Fibroblast of skin of right quadriceps (primary cell): ENCODE data around the gene ERBB4.

Source experiments
- DNase-seq: peaks from one replicate; pipeline ENCODE4 v3.0.0-alpha.2; 2013

The ERBB4 gene

DNA sequence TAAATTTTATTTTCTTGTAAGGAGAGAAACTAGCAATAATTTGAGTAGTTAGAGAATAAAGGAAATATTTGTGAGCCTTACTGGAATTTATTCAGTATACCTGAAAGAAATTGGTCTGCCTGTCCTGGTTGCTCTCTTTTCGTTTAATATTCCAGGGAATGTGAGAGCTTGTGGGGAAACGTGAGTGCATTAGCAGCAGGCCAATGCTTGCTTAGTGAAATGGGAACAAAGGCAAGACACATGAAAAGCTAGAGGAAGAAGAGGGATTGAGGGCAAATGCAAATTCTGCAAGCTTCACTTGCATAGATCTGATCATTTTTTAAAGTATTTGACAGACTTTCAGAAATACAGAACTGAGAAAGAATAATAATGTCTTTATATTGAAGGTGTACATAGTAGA is 111.0 kb downstream of the ERBB4 start:
- DNase-seq, result no peak

- no peak for DNase-seq
These were observed 111.8 kb downstream of the ERBB4 start for GRCh38 chr2:212426637-212427412.

DNA sequence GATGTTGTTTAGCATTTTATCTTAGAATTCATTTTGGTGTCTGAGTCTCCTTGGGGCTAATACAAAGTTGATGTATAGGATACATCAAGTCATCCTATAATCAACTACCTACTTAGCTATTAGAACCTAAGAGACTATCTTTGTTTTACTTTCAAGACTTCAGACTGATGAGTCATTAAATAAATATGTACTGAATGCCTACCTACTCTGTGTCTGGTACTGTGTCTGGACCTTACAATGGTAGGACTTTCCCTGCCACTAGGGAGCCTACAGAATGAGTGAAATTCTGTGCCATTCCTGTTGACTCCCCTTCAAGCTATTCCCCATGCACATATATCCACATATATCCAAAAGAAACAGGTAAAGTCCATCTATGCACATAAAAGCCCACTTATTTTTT is 114.5 kb downstream of the ERBB4 start:
- no peak for DNase-seq

- no peak for DNase-seq
These were observed 115.5 kb downstream of the ERBB4 start for GRCh38 chr2:212423089-212423488.

DNA sequence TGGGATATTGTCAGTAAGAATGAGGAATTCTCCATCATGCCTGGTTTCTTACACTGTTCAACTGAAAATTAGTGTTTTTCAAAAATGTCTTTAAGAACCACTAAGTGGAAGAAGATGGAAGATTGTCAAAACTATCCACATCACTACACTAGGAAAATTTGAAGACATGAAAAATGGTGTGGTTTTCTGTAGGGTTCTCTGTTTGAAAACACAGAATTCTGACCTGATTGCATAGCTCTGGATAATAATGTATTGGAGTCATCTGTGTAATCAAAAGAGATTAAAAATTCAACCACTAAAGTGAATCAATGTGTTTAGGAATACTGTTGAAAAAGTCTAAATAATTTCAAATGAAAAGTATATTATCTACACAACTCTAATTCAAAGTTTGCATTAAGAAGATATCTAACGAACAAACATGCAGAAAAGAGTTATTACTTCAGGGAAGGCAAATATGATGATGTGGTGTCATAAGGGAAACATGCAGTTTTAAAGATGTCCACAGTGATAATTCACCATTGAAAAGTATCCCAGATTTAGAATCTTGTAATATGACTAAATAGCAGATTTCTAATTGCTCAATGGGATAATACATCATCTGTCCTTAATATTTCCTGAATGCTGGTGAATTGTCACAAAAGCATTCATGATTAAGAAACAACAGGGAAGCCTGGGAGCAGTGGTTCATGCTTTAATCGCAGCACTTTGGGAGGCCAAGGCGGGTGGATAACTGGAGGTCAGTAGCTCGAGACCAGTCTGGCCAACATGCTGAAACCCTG is 116.9 kb downstream of the ERBB4 start:
- DNase-seq, result peak; percentile 84

DNA sequence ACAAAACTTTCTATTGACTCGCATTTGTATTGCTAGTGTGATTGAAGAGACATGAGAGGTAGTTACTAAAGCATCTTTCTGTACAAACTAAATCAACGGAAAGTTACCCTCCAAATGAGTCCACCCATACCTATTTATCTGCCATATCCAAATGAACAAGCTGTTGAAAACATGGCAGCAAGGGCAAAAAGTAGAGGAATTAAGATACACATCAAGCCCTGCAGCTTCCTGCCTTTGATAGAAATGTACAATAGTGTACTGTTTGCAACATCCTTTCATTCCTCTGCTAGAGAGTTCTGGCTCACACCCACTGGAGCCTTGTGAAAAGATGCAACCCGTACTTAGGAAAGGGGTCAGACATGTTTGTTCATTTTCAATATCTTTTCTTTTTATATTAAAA is 122.5 kb downstream of the ERBB4 start:
- DNase-seq, result no peak

DNA sequence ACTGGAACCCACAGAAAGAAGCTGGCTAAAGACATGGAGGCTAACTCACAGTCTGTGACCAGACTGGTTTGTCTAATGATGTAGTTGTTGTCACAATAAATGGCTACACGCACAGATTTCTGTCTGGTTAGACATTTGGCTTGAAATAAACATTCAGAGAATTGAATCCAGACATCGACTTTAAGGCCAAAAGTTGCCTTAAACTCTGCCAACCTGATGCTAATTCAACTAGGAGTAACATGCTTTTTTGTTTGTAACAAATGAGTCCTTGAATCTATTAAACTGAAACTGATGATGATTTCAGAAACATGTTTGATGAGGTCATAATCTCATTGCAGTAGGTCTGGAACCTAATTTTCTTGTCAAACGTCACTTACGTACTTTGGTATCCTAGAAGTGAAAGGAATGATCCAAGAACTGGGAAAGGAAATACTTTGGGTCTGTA is 123.8 kb downstream of the ERBB4 start:
- peak; percentile 17 for DNase-seq

GRCh38 chr2:212409560-212409959 is 129.0 kb downstream of the ERBB4 start:
- no peak for DNase-seq

GRCh38 chr2:212408524-212408923 is 130.1 kb downstream of the ERBB4 start:
- no peak for DNase-seq

DNA sequence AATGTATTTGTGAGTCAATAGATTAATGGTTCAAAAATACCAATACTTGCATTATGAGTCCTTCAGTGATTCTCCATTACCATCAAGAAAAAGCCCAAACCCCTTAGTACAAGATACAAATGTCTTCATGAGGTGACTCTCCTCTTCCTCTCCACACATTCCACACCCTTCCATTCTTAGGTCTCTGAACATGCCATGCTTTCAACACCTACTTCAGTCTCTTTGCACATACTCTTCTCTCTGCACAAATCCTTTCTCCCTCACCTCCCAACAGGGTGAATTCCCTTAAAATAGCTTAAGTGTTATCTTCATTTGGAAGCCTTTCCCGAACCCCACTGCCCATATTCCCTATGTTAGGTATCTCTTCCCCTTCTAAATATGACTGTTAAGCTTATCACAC is 131.9 kb downstream of the ERBB4 start:
- DNase-seq, result no peak

DNA sequence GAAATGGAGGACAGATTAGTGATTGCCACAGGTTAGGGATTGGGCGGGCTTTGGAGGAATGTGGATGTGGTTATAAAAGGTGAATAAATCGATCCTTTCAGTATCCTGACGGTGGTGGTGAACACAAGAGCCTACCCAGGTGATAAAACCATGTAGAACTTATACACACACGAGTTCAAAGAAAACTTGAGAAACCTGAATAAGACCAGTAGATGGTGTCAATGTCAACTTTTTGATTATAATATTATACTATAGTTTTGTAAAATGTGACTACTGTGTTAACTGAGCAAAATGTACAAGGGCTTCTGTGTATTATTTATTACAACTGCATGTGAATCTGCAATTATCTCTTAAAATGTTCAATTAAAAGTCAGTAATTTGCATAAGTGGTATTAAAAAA is 136.3 kb downstream of the ERBB4 start:
- no peak for DNase-seq

DNA sequence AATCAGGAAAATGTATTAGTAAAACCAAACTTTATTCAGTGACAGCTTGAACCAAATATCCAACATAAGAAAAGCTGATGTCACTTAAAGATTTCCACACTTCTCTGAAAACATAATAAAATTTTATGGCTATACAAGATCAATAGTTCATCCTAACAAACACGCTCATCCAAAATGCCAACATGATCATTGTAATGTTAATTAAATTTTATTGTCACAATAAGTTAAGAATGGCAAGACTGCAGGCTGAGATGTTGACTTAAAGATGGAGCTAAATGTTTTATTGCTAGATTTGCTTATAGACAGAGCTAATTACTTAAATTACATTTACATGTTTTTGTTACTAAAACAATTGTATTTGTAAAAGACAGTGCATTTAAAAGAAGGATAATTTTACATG is 140.3 kb downstream of the ERBB4 start:
- no peak for DNase-seq

DNA sequence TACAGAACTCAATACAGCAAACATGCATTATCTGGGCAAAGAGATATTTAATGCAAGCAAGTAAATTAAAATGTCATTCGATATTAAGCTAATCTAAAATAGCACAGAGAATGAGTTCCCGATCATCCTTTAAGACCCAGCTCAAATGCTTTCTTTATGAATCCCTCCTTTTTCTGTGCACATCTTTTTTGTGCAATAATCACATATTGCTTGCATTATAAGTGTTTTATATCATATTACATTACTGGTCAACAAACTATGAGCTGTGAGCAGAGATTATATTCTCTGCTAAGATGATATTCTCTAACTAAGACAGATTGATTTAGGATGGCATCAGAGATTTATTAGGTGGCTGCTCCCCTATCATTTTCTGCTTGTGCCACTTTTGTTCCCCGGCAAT is 146.1 kb downstream of the ERBB4 start:
- DNase-seq, result no peak

- peak; percentile 74 for DNase-seq
These were observed 146.6 kb downstream of the ERBB4 start for GRCh38 chr2:212392043-212392442.

- DNase-seq, result peak; percentile 21
These were observed 151.5 kb downstream of the ERBB4 start for GRCh38 chr2:212387146-212387545.

DNA sequence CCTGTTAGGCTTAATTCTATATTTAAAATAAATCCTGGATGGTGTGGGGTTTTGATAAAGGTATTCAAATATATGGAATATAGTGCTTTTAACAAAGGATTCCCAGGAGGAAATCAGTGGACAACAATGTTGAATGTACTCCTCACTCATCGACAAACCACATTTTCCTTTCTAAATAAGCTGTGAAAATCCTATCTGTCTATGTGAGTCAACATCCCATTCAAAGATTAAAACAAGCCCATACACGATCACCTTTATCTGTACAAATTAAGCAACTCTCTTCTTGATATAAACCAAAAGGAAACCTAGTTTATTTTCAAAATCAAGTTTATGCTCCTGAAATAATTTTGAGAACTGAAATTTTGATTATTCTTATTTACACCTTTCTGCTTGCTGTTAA is 153.4 kb downstream of the ERBB4 start:
- DNase-seq, result no peak

- no peak for DNase-seq
These were observed 154.6 kb downstream of the ERBB4 start for GRCh38 chr2:212384027-212384426.

DNA sequence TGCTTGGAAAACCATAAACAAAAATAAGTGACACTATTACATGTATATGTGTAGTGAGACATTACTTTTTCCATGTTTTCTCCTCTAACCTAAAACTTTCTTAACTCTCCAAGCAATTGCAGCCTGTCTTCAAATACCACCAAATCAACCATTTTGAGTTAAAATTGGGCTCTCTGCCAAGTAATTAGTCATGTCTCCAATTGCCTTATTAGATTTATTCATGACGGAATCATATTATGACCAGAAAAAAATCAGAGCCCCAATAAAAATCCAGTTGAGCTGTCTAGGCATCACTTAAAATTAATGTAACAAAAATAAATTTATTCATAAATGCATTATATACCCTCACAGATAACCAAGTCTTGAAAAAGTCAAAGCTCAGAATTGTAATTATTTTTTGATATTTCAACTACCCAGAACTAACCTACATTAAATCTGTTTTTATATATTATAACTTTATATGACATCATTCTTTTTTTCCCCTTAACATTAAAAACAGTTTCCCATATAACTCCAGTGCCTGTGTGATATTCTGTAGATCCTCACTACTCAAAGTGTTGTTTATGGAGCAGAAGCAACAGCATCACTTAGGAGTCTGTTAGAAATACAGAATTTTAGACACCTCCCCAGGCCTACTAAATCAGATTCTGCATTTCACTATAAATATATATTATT is 157.0 kb downstream of the ERBB4 start:
- no peak for DNase-seq

GRCh38 chr2:212379103-212379502 is 159.5 kb downstream of the ERBB4 start:
- no peak for DNase-seq

DNA sequence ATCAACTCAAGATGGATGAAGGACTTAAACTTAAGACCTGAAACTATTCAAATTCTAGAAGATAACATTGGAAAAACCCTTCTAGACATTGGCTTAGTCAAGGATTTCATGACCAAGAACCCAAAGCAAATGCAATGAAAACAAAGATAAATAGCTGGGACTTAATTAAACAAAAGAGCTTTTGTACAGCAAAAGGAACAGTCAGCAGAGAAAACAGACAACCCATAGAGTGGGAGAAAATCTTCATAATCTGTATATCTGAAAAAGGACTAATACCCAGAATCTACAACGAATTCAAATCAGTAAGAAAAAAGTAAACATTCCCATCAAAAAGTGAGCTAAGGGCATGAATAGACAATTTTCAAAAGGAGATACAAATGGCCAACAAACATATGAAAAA is 171.2 kb downstream of the ERBB4 start:
- no peak for DNase-seq

GRCh38 chr2:212364112-212364985 is 174.3 kb downstream of the ERBB4 start:
- peak; percentile 48 for DNase-seq

- DNase-seq, result no peak
These were observed 177.3 kb downstream of the ERBB4 start for GRCh38 chr2:212361174-212361756.
